ENCODE results near the gene RNF6.

RNF6 gene

GRCh38 chr13:26163812-26164211, 58.3 kb downstream of the RNF6 start:
- H3K4me1 ChIP-seq (ENCODE audit: insufficient read depth, insufficient read length) = no peaks in the 10 kb centered on the region
- H3K4me3 ChIP-seq (ENCODE audit: insufficient read length, low read depth) = no peak overlapping the region
- H3K9me3 ChIP-seq (ENCODE audit: insufficient read depth, low read length) = peaks cover 8% of the 10 kb centered on the region; the same call in 1 of the 2 replicates
- DNase-seq (ENCODE audit: low read depth, low spot score) = no peak
- no peak overlapping the region for H3K9ac ChIP-seq (ENCODE audit: insufficient read length, low read depth)
- no peaks in the 10 kb centered on the region for H3K27me3 ChIP-seq (ENCODE audit: insufficient read depth, insufficient read length)
- TF ChIP-seq ZNF274 (IDR thresholded peaks at IDR 0.05; ENCODE audit: low read depth, low read length) (no peak), YY1 (IDR thresholded peaks at IDR 0.05; ENCODE audit: insufficient read depth, insufficient read length) (no peak), SUZ12 (IDR thresholded peaks at IDR 0.05; ENCODE audit: extremely low read depth, insufficient read depth, insufficient read length) (no peak)
- no peaks in the 10 kb centered on the region for H3K36me3 ChIP-seq (ENCODE audit: insufficient read depth, insufficient read length, low read length)
